ENCODE data around the gene TEX261.

- TF ChIP-seq CTCF (IDR thresholded peaks at IDR 0.05), result no peak
- no peak for TF ChIP-seq EP300 (IDR thresholded peaks at IDR 0.05; ENCODE audit: borderline replicate concordance in 1 of 2, low read depth in 1 of 2, low read length in 1 of 2)
- TF ChIP-seq GATA2 (CRISPR knock-in tag; IDR thresholded peaks at IDR 0.05), result no peak
- TF ChIP-seq YY1 (IDR thresholded peaks at IDR 0.05; ENCODE audit: low read depth), result no peak
- TF ChIP-seq RAD21 (IDR thresholded peaks at IDR 0.05; ENCODE audit: low read length), result no peak
- no peak for TF ChIP-seq NRF1 (IDR thresholded peaks at IDR 0.05; ENCODE audit: low read depth, low read length)
- TF ChIP-seq TAF1 (IDR thresholded peaks at IDR 0.05; ENCODE audit: borderline replicate concordance, low read depth, low read length), result no peak
Measured at GRCh38 chr2:71001592-71001927, 6.9 kb upstream of the TEX261 start.
